GM12801 (cell line): Measurements from ENCODE around the gene USP47.

Experiments used
- TF ChIP-seq, protein P1 (sequence below): IDR thresholded peaks from one replicate; pipeline ENCODE4 v1.5.1; 2011; ENCODE audit warnings: control low read depth; ENCODE audit not compliant: insufficient read length; ENCODE audit errors: extremely low read depth

USP47 gene

GRCh38 chr11:11973361-11973800, 131.6 kb downstream of the USP47 start:
- TF ChIP-seq, protein P1, sequence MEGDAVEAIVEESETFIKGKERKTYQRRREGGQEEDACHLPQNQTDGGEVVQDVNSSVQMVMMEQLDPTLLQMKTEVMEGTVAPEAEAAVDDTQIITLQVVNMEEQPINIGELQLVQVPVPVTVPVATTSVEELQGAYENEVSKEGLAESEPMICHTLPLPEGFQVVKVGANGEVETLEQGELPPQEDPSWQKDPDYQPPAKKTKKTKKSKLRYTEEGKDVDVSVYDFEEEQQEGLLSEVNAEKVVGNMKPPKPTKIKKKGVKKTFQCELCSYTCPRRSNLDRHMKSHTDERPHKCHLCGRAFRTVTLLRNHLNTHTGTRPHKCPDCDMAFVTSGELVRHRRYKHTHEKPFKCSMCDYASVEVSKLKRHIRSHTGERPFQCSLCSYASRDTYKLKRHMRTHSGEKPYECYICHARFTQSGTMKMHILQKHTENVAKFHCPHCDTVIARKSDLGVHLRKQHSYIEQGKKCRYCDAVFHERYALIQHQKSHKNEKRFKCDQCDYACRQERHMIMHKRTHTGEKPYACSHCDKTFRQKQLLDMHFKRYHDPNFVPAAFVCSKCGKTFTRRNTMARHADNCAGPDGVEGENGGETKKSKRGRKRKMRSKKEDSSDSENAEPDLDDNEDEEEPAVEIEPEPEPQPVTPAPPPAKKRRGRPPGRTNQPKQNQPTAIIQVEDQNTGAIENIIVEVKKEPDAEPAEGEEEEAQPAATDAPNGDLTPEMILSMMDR, result no peak

GRCh38 chr11:11973866-11974265, 132.1 kb downstream of the USP47 start:
- TF ChIP-seq, protein P1, result no peak

GRCh38 chr11:11975201-11976092, 133.7 kb downstream of the USP47 start:
- TF ChIP-seq, protein P1, result no peak

DNA sequence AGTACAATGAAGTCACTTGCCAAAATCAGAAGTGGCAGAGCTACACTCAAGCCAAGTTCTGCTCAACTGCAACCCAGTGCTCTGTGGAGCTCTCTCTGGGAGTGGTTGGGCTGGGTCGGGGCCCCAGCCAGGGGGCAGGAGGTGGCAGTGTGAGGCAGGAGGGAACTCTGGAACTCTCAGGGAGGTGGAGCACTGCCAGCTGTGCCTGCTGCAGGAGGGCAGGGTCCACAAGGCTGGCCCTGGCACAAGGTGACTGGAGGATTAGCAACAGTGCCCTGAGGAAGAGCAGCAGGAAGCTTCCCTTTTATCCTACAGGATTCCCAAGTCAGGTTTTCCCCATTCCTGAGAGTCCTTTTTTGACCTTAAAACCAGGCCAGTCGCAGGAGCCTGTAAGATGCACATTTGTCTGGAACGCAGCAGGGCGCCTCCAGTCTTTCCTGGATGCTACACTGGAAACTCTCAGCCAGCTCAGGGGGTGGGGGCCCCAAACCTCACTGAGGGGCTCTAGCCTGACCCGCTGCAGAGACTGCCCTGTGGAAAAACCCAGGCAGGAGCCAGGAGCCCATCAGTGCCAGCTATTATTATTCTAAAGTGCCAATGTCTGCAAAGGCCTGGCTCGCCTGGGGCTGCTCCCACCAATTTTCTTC, 134.8 kb downstream of the USP47 start:
- TF ChIP-seq, protein P1, result no peak

DNA sequence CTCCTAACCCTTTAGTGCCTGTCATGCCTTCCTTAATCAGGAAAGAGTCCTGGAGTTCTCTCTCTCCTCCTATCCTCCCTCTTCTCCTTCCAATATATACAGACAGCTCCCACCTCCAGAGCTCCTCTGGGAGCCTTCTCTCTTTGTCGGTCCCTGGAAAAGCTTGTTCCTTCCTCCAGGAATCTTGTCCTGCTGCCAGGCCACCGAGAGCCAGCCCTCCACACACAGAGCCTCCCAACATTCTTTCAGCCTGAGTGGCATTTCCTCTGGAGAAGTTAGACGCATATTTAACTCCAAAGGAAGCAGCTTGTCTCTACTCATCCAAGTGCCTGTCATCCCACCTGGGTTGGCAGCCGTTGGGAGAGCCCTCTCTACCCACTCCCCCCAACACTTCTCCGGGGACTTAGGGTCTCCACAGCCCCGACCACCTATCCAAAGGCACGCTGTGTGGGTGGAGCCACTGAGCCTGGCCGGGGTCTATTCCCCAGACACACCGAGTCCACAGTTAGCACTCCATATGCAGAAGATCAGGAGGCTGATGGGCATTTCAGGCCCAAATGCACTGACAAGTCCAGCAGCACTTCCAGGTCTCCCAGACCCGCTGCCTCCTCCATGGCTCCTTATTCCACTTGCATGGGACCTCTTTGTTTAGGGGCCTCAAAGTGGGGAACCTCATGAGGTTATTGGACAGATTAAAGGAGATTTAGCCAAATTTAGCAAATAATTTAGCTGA, 135.6 kb downstream of the USP47 start:
- TF ChIP-seq, protein P1, result no peak

DNA sequence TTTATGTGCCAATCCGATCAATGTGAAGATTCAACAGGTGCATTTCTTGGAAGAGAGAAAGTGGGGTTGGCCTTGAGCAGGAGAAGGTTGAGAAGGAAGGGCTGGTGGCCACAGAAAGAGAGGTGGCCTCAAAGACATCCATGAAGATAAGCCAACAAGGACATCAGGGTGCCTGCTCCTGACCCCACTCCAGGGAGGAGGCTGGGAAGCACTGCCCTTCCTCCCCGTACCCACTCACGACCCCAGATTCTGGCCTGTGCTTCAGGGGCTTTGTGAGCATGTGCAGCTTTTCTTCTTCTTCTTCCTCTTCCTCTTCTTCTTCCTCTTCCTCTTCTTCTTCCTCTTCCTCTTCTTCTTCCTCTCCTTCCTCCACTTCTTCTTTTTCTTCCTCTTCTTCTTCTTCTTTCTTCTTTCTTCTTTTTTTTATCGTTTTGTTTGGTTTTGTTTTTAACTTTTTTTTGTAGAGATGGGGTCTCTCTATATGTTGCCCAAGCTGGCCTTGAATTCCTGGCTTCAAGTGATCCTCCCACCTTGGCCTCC, 136.4 kb downstream of the USP47 start:
- TF ChIP-seq, protein P1, result no peak
